CD14-positive monocyte (primary cell): ENCODE measurements around the gene KDM2A. TPM values are rescaled to one million over a fixed set of nuclear protein-coding genes. Genes with fewer than 3 reads are reported as not detected.

Experiments used
- DNase-seq, 3 donors: peaks; one replicate each; pipeline ENCODE4 v3.0.0-alpha.2; 2011 to 2022
- H2AFZ ChIP-seq: 2 replicates; pipeline ENCODE4 v1.6.0; 2012; ENCODE audit warnings: mild to moderate bottlenecking, low read depth, low read length, inconsistent platforms; ENCODE audit not compliant: insufficient read depth, poor library complexity, severe bottlenecking
- H3K27ac ChIP-seq, 2 donors: 1 replicate in 1 of 2; 2 replicates in 1 of 2; pipeline ENCODE4 v1.5.1; 2012 to 2013; ENCODE audit warnings: low read length in 2 of 2, control low read depth in 1 of 2, inconsistent platforms in 1 of 2, low read depth in 1 of 2, mild to moderate bottlenecking in 1 of 2
- H3K27me3 ChIP-seq, 2 donors: one replicate each; pipeline versions ENCODE4 v1.6.0 to v1.6.1; 2011 to 2013; ENCODE audit warnings: low read length in 2 of 2; ENCODE audit not compliant: control insufficient read depth in 2 of 2, insufficient read depth in 2 of 2
- H3K36me3 ChIP-seq, 2 donors: replicated peaks in 1 of 2; 1 replicate in 1 of 2; 2 replicates in 1 of 2; pipeline versions ENCODE4 v1.5.1 to v1.6.1; 2012 to 2013; ENCODE audit warnings: low read length in 2 of 2, control low read depth in 1 of 2, inconsistent platforms in 1 of 2, mild to moderate bottlenecking in 1 of 2; ENCODE audit not compliant: insufficient read depth in 2 of 2, control insufficient read depth in 1 of 2
- H3K4me1 ChIP-seq, 2 donors: 1 replicate in 1 of 2; 2 replicates in 1 of 2; pipeline versions ENCODE4 v1.5.1 to v1.6.1; 2012 to 2013; ENCODE audit warnings: low read length in 2 of 2, control low read depth in 1 of 2, inconsistent platforms in 1 of 2, mild to moderate bottlenecking in 1 of 2, moderate library complexity in 1 of 2; ENCODE audit not compliant: insufficient read depth in 2 of 2, control insufficient read depth in 1 of 2
- H3K4me2 ChIP-seq: replicated peaks from 2 replicates; pipeline ENCODE3; 2012; ENCODE audit warnings: low read length, moderate library complexity, mild to moderate bottlenecking; ENCODE audit not compliant: poor library complexity, severe bottlenecking; ENCODE audit errors: extremely low read depth
- H3K4me3 ChIP-seq, 3 experiments: fragments of 200-600 bp in 1 of 3; sonication (generic) in 1 of 3; replicated peaks in 1 of 3; 1 replicate in 2 of 3; 2 replicates in 1 of 3; pipeline ENCODE4 v1.5.1; 2011 to 2013; ENCODE audit warnings: low read length in 3 of 3, mild to moderate bottlenecking in 3 of 3, control low read depth in 2 of 3, low read depth in 2 of 3, inconsistent platforms in 1 of 3, moderate library complexity in 1 of 3
- H3K79me2 ChIP-seq: 2 replicates; pipeline ENCODE4 v1.6.0; 2012; ENCODE audit warnings: mild to moderate bottlenecking, control low read depth, inconsistent platforms, low read length, moderate library complexity; ENCODE audit not compliant: insufficient read depth
- H3K9ac ChIP-seq: 2 replicates; pipeline ENCODE4 v1.6.0; 2017; ENCODE audit warnings: low read length, mild to moderate bottlenecking; ENCODE audit not compliant: insufficient read depth, poor library complexity, severe bottlenecking
- H3K9me3 ChIP-seq, 2 donors: replicated peaks in 1 of 2; 1 replicate in 1 of 2; 2 replicates in 1 of 2; pipeline versions ENCODE4 v1.5.1 to v1.6.1; 2012 to 2013; ENCODE audit warnings: low read length in 2 of 2, control low read depth in 1 of 2; ENCODE audit not compliant: control insufficient read depth in 1 of 2, insufficient read depth in 1 of 2
- H4K20me1 ChIP-seq: 2 replicates; pipeline ENCODE4 v1.6.0; 2012; ENCODE audit warnings: mild to moderate bottlenecking, low read length, control low read depth, moderate library complexity; ENCODE audit not compliant: insufficient read depth
- H3K27ac Mint-ChIP-seq, 7 donors: one replicate each; pipeline ENCODE4 v1.8.0; 2020; ENCODE audit warnings: mild to moderate bottlenecking in 7 of 7, mixed read lengths in 7 of 7, moderate library complexity in 6 of 7, inconsistent platforms in 2 of 7
- H3K27me3 Mint-ChIP-seq, 3 donors: one replicate each; pipeline ENCODE4 v1.8.0; 2021 to 2022; ENCODE audit warnings: low read depth in 3 of 3, mild to moderate bottlenecking in 3 of 3, mixed read lengths in 3 of 3, moderate library complexity in 3 of 3, inconsistent platforms in 1 of 3
- H3K36me3 Mint-ChIP-seq, 2 donors: one replicate each; pipeline ENCODE4 v1.8.0; 2020; ENCODE audit warnings: mixed read lengths in 2 of 2, inconsistent platforms in 1 of 2, mild to moderate bottlenecking in 1 of 2
- H3K4me1 Mint-ChIP-seq: one replicate; pipeline ENCODE4 v1.8.0; 2020; ENCODE audit warnings: mild to moderate bottlenecking, mixed read lengths
- H3K4me3 Mint-ChIP-seq, 2 donors: one replicate each; pipeline ENCODE4 v1.8.0; 2020; ENCODE audit warnings: mild to moderate bottlenecking in 2 of 2, mixed read lengths in 2 of 2, moderate library complexity in 1 of 2
- H3K9me3 Mint-ChIP-seq, 7 donors: one replicate each; pipeline ENCODE4 v1.8.0; 2020 to 2022; ENCODE audit warnings: mixed read lengths in 7 of 7, mild to moderate bottlenecking in 6 of 7, moderate library complexity in 6 of 7, inconsistent platforms in 2 of 7
- CTCF ChIP-seq: fragments of 200-600 bp; IDR thresholded peaks from one replicate; pipeline ENCODE4 v1.8.0; 2022; ENCODE audit warnings: antibody characterized with exemption, mild to moderate bottlenecking
- WGBS: methylation state at CpG from one replicate; pipeline ENCODE4 v1.1.5; 2013; ENCODE audit warnings: missing lambda C conversion rate; ENCODE audit not compliant: insufficient coverage; 5-methylcytosine and 5-hydroxymethylcytosine counted together
- intact Hi-C, 2 donors: fragments of 100-400 bp; cut with micrococcal nuclease; formaldehyde crosslinking; loops; one replicate each; pipeline versions ENCODE4 v1.15.0 to v1.15.1; 2023
- polyA plus RNA-seq, 3 donors: library from polyadenylated mRNA; depleted of rRNA in 1 of 3; unstranded in 2 of 3; stranded (reverse) in 1 of 3; fragments of 300-500 nt in 2 of 3; fragments of >200 nt in 1 of 3; fragmentation: Illumina TruSeq in 2 of 3; gene quantifications; 1 replicate in 2 of 3; 2 replicates in 1 of 3; pipeline ENCODE4 v1.2.3, GENCODE V29; 2012 to 2021

The KDM2A gene
- polyA plus RNA-seq, 3 donors, result 2.6 to 98.9 (median 3.9) TPM

DNA sequence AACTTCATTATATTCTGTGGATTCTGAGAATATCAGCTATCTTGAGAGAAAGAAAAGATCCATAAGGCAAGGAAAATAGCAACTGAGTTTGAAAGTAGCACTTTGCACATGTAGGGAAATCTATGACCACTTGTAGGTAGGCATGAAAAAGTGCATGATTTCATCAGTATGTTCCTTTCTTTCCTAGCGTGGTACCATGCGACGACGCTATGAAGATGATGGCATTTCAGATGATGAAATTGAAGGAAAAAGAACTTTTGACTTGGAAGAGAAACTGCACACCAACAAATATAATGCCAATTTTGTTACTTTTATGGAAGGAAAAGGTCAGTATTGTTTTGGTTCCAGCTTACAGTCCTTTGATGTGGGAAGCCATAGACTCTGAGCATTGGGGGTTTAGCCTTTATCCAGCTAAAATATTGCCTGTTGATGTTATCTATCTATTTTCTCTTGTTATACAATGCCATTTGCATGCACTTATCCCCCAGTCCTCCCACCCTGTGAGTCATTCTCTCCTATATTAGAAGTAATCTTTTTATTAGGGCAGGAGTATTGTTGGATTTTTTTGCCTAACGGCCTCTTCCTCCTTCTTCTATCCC is 60.9 kb downstream of the KDM2A start:
- intact Hi-C loops, result no loop called here
- no peaks in the 10 kb centered on the region for H3K27me3 Mint-ChIP-seq
- Histone ChIP-seq H3K27ac (peak overlapping the region in 1 of 2 donors; percentile 2), H3K9ac (no peak overlapping the region), H4K20me1 (peaks cover 100% of the 10 kb centered on the region), H3K4me1 (no peaks in the 10 kb centered on the region), H3K79me2 (peaks cover 89% of the 10 kb centered on the region), H3K4me2 (no peak overlapping the region), H3K9me3 (no peaks in the 10 kb centered on the region), H2AFZ (no peak overlapping the region), H3K4me3 (no peak overlapping the region), H3K27me3 (no peaks in the 10 kb centered on the region), H3K36me3 (peaks cover 51 to 90% of the 10 kb centered on the region in 2 donors)
- no CpG with 5 or more reads among the region's 5 CpGs for WGBS
- H3K4me3 Mint-ChIP-seq, result no peak overlapping the region
- no peaks in the 10 kb centered on the region for H3K4me1 Mint-ChIP-seq
- no peak for TF ChIP-seq CTCF
- no peaks in the 10 kb centered on the region for H3K9me3 Mint-ChIP-seq
- H3K36me3 Mint-ChIP-seq, result peaks cover 57 to 70% of the 10 kb centered on the region in 2 donors
- no peak overlapping the region for H3K27ac Mint-ChIP-seq
- DNase-seq, result no peak

- H2AFZ ChIP-seq, result no peak overlapping the region
- peaks cover 52% of the 10 kb centered on the region for H3K79me2 ChIP-seq
- no peaks in the 10 kb centered on the region for H3K9me3 Mint-ChIP-seq
- H3K9ac ChIP-seq, result no peak overlapping the region
- H3K9me3 ChIP-seq, result no peaks in the 10 kb centered on the region
- peaks cover 45 to 53% of the 10 kb centered on the region in 2 donors for H3K4me1 ChIP-seq
- WGBS, result no CpG with 5 or more reads among the region's 2 CpGs
- TF ChIP-seq CTCF, result no peak
- H3K4me2 ChIP-seq, result no peak overlapping the region
- peak overlapping the region in 3 of 7 donors; percentile 11 to 70 (median 60) for H3K27ac Mint-ChIP-seq
- peaks cover 83% of the 10 kb centered on the region for H4K20me1 ChIP-seq
- H3K4me1 Mint-ChIP-seq, result peaks cover 50% of the 10 kb centered on the region
- DNase-seq, result no peak
- H3K4me3 Mint-ChIP-seq, result no peak overlapping the region
- H3K36me3 ChIP-seq, result peaks cover 33 to 62% of the 10 kb centered on the region in 2 donors
- peaks cover 39 to 48% of the 10 kb centered on the region in 2 donors for H3K36me3 Mint-ChIP-seq
- intact Hi-C loops, result no loop called here
- no peaks in the 10 kb centered on the region for H3K27me3 Mint-ChIP-seq
- H3K27me3 ChIP-seq, result no peaks in the 10 kb centered on the region
- H3K27ac ChIP-seq, result peak overlapping the region in 1 of 2 donors; percentile 82
- no peak overlapping the region for H3K4me3 ChIP-seq
Observed at GRCh38 chr11:67194096-67194495, 75.0 kb downstream of the KDM2A start.
